Endothelial cell (in vitro differentiated cells): ENCODE results near the gene LRBA. TPM values are rescaled to one million over a fixed set of nuclear protein-coding genes. Genes with fewer than 3 reads are reported as not detected.

Source experiments
- DNase-seq: peaks from one replicate; pipeline ENCODE4 v3.0.0; 2021; ENCODE audit warnings: low spot score
- H3K27ac Mint-ChIP-seq: one replicate; pipeline ENCODE4 v1.8.0; 2021; ENCODE audit warnings: mixed read lengths, inconsistent platforms; ENCODE audit not compliant: unreplicated experiment
- H3K27me3 Mint-ChIP-seq: one replicate; pipeline ENCODE4 v1.8.0; 2021; ENCODE audit warnings: mild to moderate bottlenecking, moderate library complexity, mixed read lengths, inconsistent platforms; ENCODE audit not compliant: unreplicated experiment
- H3K36me3 Mint-ChIP-seq: one replicate; pipeline ENCODE4 v1.8.0; 2021; ENCODE audit warnings: mild to moderate bottlenecking, low read depth, mixed read lengths, inconsistent platforms; ENCODE audit not compliant: unreplicated experiment
- H3K4me1 Mint-ChIP-seq: one replicate; pipeline ENCODE4 v1.8.0; 2021; ENCODE audit warnings: mild to moderate bottlenecking, mixed read lengths, inconsistent platforms; ENCODE audit not compliant: unreplicated experiment
- H3K4me3 Mint-ChIP-seq: one replicate; pipeline ENCODE4 v1.8.0; 2021; ENCODE audit warnings: mild to moderate bottlenecking, mixed read lengths, inconsistent platforms; ENCODE audit not compliant: unreplicated experiment
- H3K9me3 Mint-ChIP-seq: one replicate; pipeline ENCODE4 v1.8.0; 2021; ENCODE audit warnings: mixed read lengths, inconsistent platforms; ENCODE audit not compliant: unreplicated experiment
- total RNA-seq: library from RNA; stranded (reverse); fragmentation: NEBNext Ultra II Directional; extraction: Animal tissue kit (Norgen Biotek cat#: 25700); gene quantifications from one replicate; pipeline ENCODE4 v1.2.1, GENCODE V29; 2021; ENCODE audit not compliant: unreplicated experiment
- TF ChIP-seq, protein P1 (sequence below): fragments of 200-600 bp; sonication (generic); IDR thresholded peaks from one replicate; pipeline ENCODE4 v1.5.0; 2021; ENCODE audit warnings: antibody characterized with exemption; ENCODE audit not compliant: unreplicated experiment

The LRBA gene
- total RNA-seq, 1 donor from 2014 or later = 44.3 TPM

GRCh38 chr4:150591904-150592303, 423.2 kb downstream of the LRBA start:
- Mint-ChIP-seq H3K4me3 (no peak overlapping the region), H3K4me1 (peaks cover 4% of the 10 kb centered on the region), H3K27ac (no peak overlapping the region), H3K9me3 (no peaks in the 10 kb centered on the region), H3K36me3 (no peaks in the 10 kb centered on the region), H3K27me3 (no peaks in the 10 kb centered on the region)
- TF ChIP-seq, protein P1, sequence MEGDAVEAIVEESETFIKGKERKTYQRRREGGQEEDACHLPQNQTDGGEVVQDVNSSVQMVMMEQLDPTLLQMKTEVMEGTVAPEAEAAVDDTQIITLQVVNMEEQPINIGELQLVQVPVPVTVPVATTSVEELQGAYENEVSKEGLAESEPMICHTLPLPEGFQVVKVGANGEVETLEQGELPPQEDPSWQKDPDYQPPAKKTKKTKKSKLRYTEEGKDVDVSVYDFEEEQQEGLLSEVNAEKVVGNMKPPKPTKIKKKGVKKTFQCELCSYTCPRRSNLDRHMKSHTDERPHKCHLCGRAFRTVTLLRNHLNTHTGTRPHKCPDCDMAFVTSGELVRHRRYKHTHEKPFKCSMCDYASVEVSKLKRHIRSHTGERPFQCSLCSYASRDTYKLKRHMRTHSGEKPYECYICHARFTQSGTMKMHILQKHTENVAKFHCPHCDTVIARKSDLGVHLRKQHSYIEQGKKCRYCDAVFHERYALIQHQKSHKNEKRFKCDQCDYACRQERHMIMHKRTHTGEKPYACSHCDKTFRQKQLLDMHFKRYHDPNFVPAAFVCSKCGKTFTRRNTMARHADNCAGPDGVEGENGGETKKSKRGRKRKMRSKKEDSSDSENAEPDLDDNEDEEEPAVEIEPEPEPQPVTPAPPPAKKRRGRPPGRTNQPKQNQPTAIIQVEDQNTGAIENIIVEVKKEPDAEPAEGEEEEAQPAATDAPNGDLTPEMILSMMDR = no peak
- no peak for DNase-seq

- H3K4me3 Mint-ChIP-seq = no peak overlapping the region
- DNase-seq = no peak
- peaks cover 4% of the 10 kb centered on the region for H3K4me1 Mint-ChIP-seq
- H3K27me3 Mint-ChIP-seq = no peaks in the 10 kb centered on the region
- H3K27ac Mint-ChIP-seq = no peak overlapping the region
- TF ChIP-seq, protein P1 = no peak
- H3K9me3 Mint-ChIP-seq = no peaks in the 10 kb centered on the region
- H3K36me3 Mint-ChIP-seq = no peaks in the 10 kb centered on the region
Measured at GRCh38 chr4:150591406-150591805, 423.7 kb downstream of the LRBA start.

- Mint-ChIP-seq H3K27me3 (peaks cover under 1% of the 10 kb centered on the region), H3K4me3 (no peak overlapping the region), H3K36me3 (no peaks in the 10 kb centered on the region), H3K9me3 (no peaks in the 10 kb centered on the region), H3K27ac (no peak overlapping the region), H3K4me1 (peaks cover 4% of the 10 kb centered on the region)
- no peak for DNase-seq
- TF ChIP-seq, protein P1 = no peak
Measured at GRCh38 chr4:150590631-150591030, 424.5 kb downstream of the LRBA start.

DNA sequence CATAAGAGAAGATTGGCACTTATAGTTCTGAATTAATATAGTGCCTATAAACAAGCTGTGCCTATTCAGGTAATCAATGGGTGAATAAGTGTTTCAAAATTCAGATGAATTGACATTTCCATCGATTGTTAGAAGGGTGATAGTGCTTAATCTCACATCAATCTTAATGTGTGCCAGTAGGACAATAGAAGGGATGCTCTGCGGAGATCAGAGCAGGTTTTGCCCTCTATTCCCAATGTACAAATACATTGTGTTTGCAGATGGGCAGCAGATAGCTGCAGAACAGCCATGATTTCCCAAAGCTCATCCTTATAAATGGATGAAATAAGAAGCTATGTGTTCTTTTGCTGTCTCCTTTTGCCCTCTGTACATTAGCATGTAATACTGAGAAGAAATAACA, 425.9 kb downstream of the LRBA start:
- Mint-ChIP-seq H3K9me3 (no peaks in the 10 kb centered on the region), H3K27me3 (peaks cover 1% of the 10 kb centered on the region), H3K27ac (no peak overlapping the region), H3K4me1 (peaks cover 4% of the 10 kb centered on the region), H3K36me3 (no peaks in the 10 kb centered on the region), H3K4me3 (no peak overlapping the region)
- TF ChIP-seq, protein P1 = no peak
- DNase-seq = no peak

- Mint-ChIP-seq H3K27ac (no peak overlapping the region), H3K27me3 (peaks cover 5% of the 10 kb centered on the region), H3K9me3 (no peaks in the 10 kb centered on the region), H3K4me1 (peaks cover 9% of the 10 kb centered on the region), H3K36me3 (no peaks in the 10 kb centered on the region), H3K4me3 (no peak overlapping the region)
- DNase-seq = no peak
- TF ChIP-seq, protein P1 = no peak
Measured at GRCh38 chr4:150588316-150588715, 426.8 kb downstream of the LRBA start.
